Measurements from ENCODE around the gene PPP1R37. TPM values are rescaled to one million over a fixed set of nuclear protein-coding genes. Genes with fewer than 3 reads are reported as not detected.

PPP1R37 gene
- total RNA-seq, 1 experiment from 2014 or later, result 46.2 TPM

DNA sequence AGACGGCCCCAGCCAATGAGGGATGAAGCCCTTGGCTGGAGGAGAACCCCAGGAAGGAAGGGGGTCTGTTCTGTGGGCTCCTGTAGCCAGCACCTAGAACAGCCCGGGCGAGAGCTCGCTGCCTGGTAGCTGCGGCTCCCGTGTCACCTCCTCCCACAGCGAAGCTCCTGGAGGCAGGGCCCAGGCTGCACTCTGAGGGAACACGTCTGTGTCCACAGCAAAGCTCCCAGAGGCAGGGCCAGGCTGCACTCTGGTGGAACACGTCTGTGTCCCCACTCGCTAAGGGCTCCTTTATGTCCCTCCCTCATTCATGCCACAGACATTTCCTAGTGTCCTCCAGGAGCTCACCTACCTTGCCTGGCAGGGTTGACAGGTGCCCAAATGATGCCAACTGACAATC is 76.6 kb downstream of the PPP1R37 start:
- DNase-seq (ENCODE audit: low read depth), result no peak

DNA sequence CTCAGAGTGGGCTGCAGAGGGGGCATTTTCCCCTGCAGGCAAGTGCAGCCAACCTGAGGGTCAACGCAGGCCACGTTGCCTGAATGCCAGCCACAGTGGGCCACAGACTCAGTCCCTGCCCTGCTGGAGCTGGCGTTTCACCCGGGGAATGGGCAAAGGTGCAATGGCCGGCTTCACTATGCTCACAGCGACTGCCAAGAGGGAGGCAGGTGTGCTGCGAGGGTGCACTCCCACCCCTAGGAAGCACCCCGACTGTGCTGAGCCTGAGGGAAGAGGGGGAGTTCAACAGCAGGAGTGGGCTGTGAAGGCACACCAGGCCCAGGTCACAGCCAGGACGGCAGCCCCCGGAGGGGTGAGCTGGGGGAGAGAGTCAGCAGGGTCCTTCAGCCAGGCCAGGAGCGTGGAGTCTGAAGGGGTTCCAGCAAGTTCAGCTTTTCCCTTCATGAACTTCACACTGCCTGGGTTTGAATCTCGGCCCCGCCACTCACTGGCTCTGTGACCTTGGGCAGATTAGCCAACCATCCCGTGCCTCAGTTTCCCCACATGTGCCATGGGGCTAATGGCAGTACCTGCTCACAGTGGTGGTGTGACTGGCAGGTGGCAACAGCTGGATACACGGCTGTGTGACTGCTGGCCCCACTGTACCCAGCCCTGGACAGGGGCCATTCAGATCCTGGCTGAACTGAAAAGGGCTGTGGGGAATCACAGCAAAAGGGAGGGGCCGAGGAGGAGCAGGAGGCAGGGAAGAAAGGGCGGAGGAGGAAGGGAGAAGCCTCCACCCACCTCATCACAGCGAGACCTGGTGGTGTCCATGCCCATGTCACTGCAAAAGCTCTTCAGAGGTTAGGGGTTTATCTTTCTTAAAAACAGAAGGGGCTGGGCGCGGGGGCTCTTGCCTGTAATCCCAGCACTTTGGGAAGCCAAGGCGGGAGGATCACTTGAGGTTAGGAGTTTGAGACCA is 77.4 kb downstream of the PPP1R37 start:
- no peak for DNase-seq (ENCODE audit: low read depth)

DNA sequence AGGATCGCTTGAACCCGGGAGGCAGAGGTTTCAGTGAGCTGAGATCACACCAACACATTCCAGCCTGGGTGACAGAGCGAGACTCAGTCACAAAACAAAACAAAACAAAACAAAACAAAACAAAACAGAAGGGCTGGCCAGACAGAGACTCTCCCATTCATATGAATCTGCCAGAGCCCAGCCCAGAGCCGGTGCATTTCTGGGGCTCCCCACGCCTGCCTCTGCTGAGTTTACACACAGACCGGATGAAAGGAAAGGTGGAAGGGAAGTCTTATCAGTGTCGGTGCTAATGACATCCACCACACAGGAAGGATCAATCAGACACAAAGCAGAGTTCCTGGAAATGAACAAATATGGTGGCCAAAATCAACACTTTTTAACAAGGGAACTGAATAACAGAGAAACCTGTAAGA is 78.2 kb downstream of the PPP1R37 start:
- DNase-seq (ENCODE audit: low read depth), result no peak

DNA sequence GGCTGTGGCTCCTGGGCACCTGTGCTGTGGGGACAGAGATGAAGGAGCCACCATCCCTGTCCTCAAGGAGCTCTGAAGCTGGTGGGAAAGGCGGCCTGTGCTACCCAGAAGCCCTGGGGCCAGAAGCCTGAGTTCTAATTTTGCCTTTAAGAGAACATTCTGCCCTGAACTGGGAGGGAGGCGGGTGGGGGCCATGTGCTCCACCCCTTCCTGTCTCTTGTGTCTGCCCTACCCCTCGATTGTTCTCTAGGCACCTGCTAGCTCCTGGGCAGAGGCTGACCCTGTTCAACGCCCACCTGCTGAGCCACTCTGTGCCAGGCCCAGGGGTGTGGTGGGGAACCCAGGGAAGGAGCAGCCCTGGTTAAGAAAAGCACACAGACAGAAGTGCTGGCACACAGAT is 79.2 kb downstream of the PPP1R37 start:
- no peak for DNase-seq (ENCODE audit: low read depth)

DNA sequence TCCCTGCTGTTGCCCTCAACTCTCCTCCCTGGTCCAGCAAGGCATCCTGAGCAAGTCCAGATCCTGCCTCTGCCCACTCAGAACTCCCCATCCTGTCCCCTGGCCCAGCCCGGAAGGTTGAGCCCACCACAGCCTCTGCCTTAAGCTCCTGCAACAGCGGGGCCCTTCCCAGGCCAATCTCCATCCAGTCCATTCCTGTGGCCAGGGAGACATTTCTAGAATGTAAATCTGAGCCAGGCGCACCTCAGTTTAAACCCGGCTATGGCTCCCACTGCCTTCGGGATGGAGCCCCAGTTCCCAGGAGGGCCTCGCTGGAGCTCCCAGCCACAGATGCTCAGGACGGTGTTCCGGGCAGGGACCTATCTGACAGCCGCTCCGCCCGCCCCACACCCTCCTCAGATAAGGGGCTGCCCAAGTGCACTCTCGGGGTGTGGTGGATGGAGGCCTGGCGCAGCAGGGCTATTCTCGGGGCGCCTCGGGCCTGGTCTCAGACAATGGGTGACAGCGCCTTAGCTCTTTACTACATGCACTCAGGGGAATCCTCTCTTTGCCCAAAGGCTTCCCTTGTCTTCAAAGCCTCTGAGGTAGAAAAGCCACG is 79.7 kb downstream of the PPP1R37 start:
- DNase-seq (ENCODE audit: low read depth), result no peak

DNA sequence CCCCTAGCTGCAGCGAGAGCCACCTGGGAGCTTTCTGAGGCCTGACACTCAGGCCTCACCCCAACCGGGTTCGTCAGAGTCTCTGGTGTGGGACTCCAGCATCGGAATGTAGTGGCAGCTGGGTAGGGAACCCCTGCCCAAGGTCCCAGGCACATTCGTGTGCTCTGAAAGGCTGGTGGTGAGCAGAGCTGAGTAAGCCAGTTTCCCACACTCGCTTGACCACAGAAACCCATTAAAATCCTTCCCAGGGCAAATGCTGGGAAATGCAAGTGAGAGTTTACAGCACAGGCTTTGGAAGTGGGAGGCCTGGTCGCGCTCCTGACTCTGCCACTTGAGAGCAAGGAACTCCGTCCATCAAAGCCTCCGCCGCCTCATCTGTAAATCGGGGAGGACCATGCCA is 80.8 kb downstream of the PPP1R37 start:
- DNase-seq (ENCODE audit: low read depth), result peak; percentile 98

DNA sequence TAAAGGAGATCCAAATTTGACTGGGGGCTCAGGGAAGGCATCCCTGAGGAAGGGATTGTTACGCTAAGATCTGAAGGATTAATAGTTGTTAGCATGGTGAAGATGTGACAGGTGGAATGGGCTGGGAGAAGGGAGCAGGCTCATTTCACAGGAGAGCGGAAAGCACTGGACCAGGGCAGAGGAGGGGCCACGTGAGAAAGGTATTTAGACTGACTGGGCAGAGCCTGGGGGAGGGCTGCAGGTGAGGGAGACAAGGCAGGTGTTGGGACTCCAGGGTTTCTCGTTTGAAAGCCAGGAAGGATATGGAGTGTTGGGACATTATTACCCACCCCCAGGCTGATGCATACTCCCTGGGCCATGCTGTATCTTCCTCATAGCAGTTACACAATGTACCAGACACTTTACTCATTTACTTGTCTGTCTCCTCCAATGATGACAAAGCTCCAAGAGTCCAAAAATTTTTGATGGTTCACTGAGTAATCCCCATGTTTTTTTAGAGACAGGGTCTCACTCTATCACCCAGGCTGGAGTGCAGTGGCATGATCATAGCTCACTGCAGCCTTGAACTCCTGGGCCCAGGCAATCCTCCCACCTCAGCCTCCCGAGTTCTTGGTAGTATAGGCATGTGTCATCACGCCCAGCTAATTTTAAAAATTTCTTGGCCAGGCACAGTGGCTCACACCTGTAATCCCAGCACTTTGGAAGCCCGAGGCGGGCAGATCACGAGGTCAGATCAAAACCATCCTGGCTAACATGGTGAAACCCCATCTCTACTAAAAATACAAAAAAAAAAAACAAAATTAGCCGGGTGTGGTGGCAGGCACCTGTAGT is 82.8 kb downstream of the PPP1R37 start:
- no peak for DNase-seq (ENCODE audit: low read depth)

DNA sequence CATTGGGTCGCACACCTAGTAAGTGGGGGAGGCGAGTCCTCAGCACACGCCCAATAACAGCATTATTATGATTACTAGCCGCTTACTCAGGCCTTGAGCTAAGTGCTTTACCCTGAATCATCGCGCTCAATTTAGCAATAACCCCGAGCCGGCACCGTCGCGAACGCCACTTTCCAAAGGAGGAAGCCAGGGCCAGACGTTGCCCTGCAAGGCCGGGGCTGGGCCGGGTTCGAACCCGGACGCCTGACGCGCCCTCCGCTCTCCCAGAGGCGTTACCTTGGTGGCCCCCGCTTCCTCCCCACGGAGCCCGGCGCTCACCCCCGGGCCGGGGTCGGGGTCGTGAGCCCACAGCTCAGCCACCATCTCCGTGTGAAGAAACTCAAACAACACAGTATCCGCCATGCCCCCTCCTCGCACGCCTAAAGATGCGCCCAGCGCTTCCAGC is 84.9 kb downstream of the PPP1R37 start, which contains the start of gene TRAPPC6A:
TSS of gene TRAPPC6A (minus strand) at position 421 of the 445 bp plus-strand sequence. CDS start at position 402, 19 bp downstream.
- peak; percentile 61 for DNase-seq (ENCODE audit: low read depth)

DNA sequence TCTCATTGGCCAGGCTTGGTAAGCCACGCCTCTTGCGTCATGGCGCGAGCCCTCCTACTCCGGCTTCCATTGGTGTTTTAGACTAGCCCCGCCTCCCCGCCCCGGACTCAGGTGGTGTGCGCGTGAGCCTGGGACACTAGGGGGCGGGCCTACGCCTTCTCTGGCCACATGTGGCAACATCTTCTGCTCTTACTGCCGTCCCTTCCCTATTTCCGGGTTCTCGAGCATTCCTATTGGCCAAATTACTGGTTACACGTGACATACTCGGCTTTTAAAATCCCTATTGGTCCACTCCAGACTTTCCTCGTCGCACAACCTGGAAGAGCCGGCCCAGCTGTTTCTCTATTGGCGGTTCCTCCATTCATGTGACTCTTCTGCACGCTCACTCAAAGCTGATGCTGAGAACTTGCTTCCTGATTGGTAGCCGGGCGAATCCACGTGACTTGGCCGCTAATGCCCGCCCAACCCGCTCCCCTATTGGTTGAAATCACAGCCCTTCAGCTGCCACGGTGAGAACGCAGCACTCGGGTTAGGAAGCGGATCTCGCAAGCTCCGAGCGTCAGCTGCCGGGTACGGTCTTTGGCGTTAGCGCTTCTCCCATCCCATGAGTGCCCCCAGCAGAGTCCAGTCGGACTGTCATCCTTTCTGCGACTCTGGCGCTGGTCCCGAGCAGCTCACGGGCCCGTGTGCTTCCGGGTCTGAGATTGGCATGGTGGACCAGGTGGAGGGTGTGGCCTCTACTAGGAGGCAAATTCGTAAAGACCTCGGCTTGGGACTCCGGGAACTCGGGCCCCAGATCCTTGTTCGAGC is 85.5 kb downstream of the PPP1R37 start, which contains the start of gene BLOC1S3:
TSS of gene BLOC1S3 (plus strand) at position 523 of the 810 bp plus-strand sequence. CDS start 513 bp downstream, outside the sequence.
- peak; percentile 100 for DNase-seq (ENCODE audit: low read depth)

DNA sequence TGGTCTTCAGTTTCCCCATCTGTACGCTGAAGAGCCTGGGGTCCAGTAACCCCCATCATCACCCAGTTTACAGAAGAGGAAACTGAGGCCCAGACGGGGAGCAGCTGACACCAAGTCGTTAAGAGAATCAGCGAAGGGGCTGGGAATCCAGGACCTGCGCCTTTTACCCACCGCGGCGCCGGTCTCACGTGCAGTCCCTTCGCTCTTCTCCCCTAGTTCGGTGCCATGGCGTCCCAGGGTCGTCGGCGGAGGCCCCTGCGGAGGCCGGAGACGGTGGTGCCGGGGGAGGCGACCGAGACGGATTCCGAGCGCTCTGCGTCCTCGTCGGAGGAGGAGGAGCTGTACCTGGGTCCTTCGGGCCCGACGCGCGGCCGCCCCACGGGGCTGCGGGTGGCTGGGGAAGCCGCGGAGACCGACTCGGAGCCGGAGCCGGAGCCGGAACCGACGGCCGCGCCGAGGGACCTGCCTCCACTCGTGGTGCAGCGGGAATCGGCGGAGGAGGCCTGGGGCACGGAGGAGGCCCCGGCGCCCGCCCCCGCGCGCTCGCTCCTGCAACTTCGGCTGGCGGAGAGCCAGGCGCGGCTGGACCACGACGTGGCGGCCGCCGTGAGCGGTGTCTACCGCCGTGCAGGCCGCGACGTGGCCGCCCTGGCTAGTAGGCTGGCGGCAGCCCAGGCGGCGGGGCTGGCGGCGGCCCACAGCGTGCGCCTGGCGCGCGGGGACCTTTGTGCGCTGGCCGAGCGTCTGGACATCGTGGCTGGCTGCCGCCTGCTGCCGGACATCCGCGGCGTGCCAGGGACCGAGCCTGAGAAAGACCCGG is 86.3 kb downstream of the PPP1R37 start:
- DNase-seq (ENCODE audit: low read depth), result no peak

DNA sequence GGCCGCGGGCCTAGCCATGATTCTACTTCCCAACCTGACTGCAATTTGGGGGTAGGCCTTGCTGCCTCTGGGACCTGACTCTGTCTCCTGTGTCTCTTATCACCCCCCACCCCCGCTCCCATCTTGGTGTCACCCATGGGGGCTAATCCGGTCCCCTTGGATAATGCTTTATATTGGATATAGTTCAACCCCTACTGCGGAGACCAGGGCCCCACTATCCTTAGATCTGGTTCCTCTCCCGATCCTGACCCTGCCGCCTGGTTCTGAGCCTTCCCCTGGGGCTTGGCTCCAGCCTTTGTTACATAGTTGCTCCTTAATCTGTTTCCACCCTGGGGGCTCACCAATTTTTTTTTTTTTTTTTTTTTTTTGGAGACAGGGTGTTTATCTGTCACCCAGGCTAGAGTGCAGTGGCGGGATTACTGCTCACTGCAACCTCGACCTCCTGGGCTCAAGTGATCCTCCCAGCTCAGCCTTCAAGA is 87.0 kb downstream of the PPP1R37 start:
- no peak for DNase-seq (ENCODE audit: low read depth)

DNA sequence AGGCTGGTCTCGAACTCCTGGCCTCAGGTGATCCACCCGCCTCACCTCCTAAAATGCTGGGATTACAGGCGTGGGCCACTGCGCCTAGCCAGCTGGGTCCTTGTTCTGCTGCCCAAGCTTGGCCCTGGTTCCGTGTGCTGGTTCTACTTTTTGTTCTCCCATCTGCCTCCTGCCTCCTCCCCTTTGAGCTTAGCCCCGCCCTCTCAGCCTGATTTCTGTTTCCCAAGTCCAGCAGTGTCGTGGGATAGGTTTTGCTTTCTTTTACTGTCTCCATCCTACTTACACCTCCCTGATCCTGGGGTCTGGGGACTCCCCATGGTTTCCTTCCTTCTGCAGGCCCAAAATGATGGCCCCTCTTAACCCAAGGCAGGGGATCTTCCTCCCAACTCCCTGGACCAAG is 88.0 kb downstream of the PPP1R37 start:
- DNase-seq (ENCODE audit: low read depth), result no peak

DNA sequence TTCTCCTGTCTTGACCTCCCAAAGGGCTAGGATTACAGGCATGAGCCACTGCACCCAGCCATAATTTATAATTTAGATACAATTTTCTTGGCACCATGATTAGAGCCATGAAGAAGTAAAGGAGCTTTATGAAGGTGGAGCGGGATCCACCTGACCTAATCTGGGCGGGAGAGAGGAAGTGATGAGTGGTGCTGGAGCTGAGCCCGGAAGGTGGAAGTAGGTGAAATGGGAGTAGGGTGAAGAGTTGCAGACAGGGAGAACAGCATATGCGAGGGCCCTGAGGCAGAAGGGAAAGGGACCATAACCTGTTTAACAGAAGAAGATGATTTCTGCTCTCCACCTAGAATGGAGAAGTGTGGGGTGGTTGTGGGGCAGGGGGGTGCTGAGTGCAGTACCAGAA is 89.8 kb downstream of the PPP1R37 start:
- no peak for DNase-seq (ENCODE audit: low read depth)

DNA sequence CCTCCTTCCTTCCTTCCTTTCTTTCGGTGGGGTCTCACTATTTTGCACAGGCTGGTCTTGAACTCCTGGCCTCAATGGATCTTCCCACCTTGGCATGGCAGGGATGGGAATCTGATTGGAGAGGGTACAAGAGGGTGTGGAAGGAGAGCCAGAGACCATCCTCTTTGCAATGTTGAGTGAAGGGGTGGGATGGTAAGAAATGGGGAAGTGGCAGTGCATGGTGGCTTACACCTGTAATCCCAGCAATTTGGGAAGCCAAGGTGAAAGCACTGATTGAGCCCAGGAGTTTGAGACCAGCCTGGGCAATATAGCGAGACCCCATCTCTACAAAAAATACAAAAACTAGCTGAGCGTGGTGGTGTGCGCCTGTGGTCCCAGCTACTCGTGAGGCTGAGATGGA is 91.1 kb downstream of the PPP1R37 start:
- DNase-seq (ENCODE audit: low read depth), result no peak

DNA sequence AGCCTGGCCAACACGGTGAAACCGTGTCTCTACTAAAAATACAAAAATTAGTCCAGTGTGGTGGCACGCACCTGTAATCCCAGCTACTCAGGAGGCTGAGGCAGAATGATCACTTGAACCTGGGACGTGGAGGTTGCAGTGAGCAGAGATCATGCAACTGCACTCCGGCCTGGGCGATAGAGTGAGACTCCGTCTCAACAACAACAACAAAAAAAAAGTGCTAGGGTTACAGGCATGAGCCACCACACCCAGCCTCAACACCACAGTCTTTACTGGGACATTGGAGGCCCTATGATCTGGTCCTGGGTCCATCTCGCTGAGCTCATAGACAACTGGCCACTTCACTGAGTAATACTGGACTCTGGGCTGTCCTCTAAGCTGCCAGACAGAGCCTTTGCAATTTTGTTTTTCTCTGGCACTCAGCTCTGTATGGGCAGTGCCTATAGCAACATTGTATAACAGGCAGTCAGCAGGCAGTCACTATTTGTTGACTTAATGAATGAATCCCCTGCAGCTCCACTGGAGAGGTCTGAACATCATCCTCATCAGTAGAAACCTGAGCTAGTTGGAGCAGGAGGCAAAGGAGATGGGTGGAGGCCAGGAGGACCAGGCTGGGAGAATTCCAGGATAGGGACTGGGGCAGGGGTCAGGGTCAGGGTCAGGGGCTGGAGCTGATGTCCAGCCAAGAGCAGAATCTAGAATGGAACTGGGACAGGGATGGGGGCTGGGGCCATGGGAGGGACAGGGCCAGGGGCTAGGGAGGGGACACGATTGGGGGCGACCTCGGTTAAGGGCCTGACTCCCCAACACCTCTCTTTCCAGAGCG is 93.7 kb downstream of the PPP1R37 start:
- peak; percentile 22 for DNase-seq (ENCODE audit: low read depth)

DNA sequence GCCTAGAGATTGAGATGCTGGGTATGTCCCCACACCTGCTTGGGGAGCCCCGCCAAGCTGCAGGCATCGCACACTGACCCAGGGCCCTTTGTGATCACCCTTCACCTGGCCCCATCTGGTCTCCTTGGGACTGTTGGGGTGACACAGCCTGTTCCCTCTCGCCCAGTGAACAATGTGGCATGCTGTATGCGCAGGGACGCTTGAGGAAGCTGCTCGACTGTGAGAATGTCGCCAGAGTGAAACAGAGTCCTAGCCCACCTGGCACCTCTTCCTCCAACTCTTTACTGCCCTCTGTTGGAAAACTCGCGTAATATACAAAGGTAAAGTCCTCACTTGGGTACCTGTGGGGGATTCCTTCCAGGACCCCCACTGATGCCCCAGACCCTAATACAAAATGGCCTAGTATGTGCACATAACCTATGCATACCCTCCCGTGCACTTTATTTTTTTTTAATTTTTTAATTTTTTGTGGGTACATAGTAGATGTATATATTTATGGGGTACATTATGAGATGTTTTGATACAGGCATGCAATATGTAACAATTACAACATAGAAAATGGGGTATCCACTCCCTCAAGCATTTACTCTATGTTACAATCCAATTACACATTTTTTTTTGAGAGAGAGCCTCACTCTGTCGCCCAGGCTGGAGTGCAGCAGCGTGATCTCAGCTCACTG is 94.6 kb downstream of the PPP1R37 start:
- DNase-seq (ENCODE audit: low read depth), result no peak

DNA sequence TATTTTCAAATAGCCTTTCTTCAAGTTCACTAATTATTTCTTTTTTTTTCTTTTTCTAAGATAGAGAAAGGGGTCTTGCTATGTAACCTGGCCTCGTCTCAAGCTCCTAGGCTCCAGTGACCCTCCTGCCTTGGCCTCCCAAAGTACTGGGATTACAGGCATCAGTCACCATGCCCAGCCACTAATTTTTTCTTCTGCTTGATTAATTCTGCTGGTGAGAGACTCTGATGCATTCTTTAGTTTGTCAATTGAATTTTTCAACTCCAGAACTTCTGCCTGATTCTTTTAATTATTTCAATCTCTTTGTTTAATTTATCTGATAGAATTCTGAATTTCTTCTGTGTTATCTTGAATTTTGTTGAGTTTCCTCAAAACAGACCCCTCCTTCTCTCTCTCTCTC is 97.0 kb downstream of the PPP1R37 start:
- no peak for DNase-seq (ENCODE audit: low read depth)

DNA sequence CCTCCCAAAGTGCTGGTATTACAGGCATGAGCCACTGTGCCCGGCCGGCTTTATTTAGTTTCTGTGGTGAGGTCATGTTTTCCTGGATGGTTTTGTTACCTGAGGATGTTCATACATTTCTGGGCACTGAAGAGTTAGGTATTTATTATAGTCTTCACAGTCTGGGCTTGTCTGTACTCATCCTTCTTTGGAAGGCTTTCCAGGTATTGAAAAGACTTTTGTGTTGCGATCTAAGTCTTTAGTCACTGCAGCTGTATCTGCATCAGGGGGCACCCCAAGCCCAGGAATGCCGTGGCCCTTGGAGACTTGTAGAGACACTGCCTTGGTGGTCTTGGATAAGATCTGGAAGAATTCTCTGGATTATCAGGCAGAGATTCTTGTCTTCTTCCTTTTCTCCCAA is 98.4 kb downstream of the PPP1R37 start:
- no peak for DNase-seq (ENCODE audit: low read depth)

All from LHCN-M2 (cell line).